Thoracic aorta (tissue), 2 donors: ENCODE measurements around the gene PDE1C. TPM values are rescaled to one million over a fixed set of nuclear protein-coding genes. Genes with fewer than 3 reads are reported as not detected.

Source experiments
- ATAC-seq: fragments of 150-250 bp; one replicate; pipeline ENCODE4 v1.8.0; 2017; ENCODE audit warnings: low read depth; ENCODE audit not compliant: insufficient number of reproducible peaks, low FRiP score
- DNase-seq: peaks from one replicate; pipeline ENCODE4 v3.0.0-alpha.2; 2020; ENCODE audit warnings: low spot score
- H3K27ac ChIP-seq, 2 donors: fragments of 200-600 bp; sonication (generic); 1 replicate in 1 of 2; 2 replicates in 1 of 2; pipeline ENCODE4 v1.5.1; 2016; ENCODE audit warnings: mild to moderate bottlenecking in 2 of 2, moderate library complexity in 2 of 2
- H3K27me3 ChIP-seq: fragments of 200-600 bp; sonication (generic); replicated peaks from 2 replicates; pipeline ENCODE4 v1.6.0; 2016; ENCODE audit warnings: mild to moderate bottlenecking; ENCODE audit not compliant: insufficient read depth
- H3K36me3 ChIP-seq: fragments of 200-600 bp; sonication (generic); one replicate; pipeline ENCODE4 v1.5.1; 2016
- H3K4me1 ChIP-seq, 2 donors: fragments of 200-600 bp; sonication (generic); 1 replicate in 1 of 2; 2 replicates in 1 of 2; pipeline versions ENCODE4 v1.5.1 to v1.6.0; 2016; ENCODE audit warnings: low read depth in 2 of 2, mild to moderate bottlenecking in 1 of 2; ENCODE audit not compliant: control insufficient read depth in 1 of 2
- H3K4me3 ChIP-seq: fragments of 200-600 bp; sonication (generic); 2 replicates; pipeline ENCODE4 v1.5.1; 2016; ENCODE audit warnings: mild to moderate bottlenecking
- H3K9me3 ChIP-seq: fragments of 200-600 bp; sonication (generic); 2 replicates; pipeline ENCODE4 v1.5.1; 2016
- CTCF ChIP-seq: fragments of 200-600 bp; sonication (generic); IDR thresholded peaks from one replicate; pipeline ENCODE4 v1.5.1; 2019; ENCODE audit warnings: antibody characterized with exemption
- total RNA-seq, 2 donors: library from RNA; depleted of rRNA; stranded (reverse); fragments of >200 nt; gene quantifications; one replicate each; pipeline versions ENCODE4 v1.1.0 to v1.2.3, GENCODE V29; 2016

PDE1C gene
- total RNA-seq, 2 donors from 2014 or later: 4.6 to 12.1 TPM

GRCh38 chr7:31896925-31897324 lies 173.3 kb downstream of the PDE1C start:
- DNase-seq: no peak
- no peaks in the 10 kb centered on the region for H3K27me3 ChIP-seq
- no peak for ATAC-seq
- no peak for TF ChIP-seq CTCF
- H3K27ac ChIP-seq: no peak overlapping the region
- H3K4me1 ChIP-seq: no peaks in the 10 kb centered on the region
- no peaks in the 10 kb centered on the region for H3K36me3 ChIP-seq
- no peak overlapping the region for H3K4me3 ChIP-seq
- no peaks in the 10 kb centered on the region for H3K9me3 ChIP-seq

GRCh38 chr7:31894308-31894707 lies 175.9 kb downstream of the PDE1C start:
- no peak overlapping the region for H3K4me3 ChIP-seq
- no peak overlapping the region for H3K27ac ChIP-seq
- H3K4me1 ChIP-seq: no peaks in the 10 kb centered on the region
- no peak for DNase-seq
- H3K36me3 ChIP-seq: no peaks in the 10 kb centered on the region
- no peak for ATAC-seq
- H3K9me3 ChIP-seq: no peaks in the 10 kb centered on the region
- H3K27me3 ChIP-seq: no peaks in the 10 kb centered on the region
- TF ChIP-seq CTCF: no peak

GRCh38 chr7:31893365-31893764 lies 176.8 kb downstream of the PDE1C start:
- no peak for ATAC-seq
- no peak for TF ChIP-seq CTCF
- no peak for DNase-seq
- H3K36me3 ChIP-seq: no peaks in the 10 kb centered on the region
- H3K4me1 ChIP-seq: no peaks in the 10 kb centered on the region
- no peak overlapping the region for H3K4me3 ChIP-seq
- H3K27me3 ChIP-seq: no peaks in the 10 kb centered on the region
- no peaks in the 10 kb centered on the region for H3K9me3 ChIP-seq
- H3K27ac ChIP-seq: no peak overlapping the region

GRCh38 chr7:31892099-31892829 lies 177.9 kb downstream of the PDE1C start:
- no peaks in the 10 kb centered on the region for H3K27me3 ChIP-seq
- no peak for TF ChIP-seq CTCF
- no peaks in the 10 kb centered on the region for H3K36me3 ChIP-seq
- H3K4me3 ChIP-seq: no peak overlapping the region
- H3K27ac ChIP-seq: no peak overlapping the region
- ATAC-seq (no peak), DNase-seq (no peak)
- H3K4me1 ChIP-seq: no peaks in the 10 kb centered on the region
- no peaks in the 10 kb centered on the region for H3K9me3 ChIP-seq

GRCh38 chr7:31890766-31891165 lies 179.4 kb downstream of the PDE1C start:
- no peak for DNase-seq
- ATAC-seq: no peak
- Histone ChIP-seq H3K4me3 (no peak overlapping the region), H3K4me1 (no peaks in the 10 kb centered on the region), H3K27me3 (no peaks in the 10 kb centered on the region), H3K27ac (no peak overlapping the region), H3K9me3 (no peaks in the 10 kb centered on the region), H3K36me3 (no peaks in the 10 kb centered on the region)
- TF ChIP-seq CTCF: no peak
